ENCODE results near the gene HEATR5A.
"Not testable (repeated sequence)": the region's sequence is repeated elsewhere in the genome, so short reads cannot be mapped to it uniquely, and the experiment has no call there.

HEATR5A gene

DNA sequence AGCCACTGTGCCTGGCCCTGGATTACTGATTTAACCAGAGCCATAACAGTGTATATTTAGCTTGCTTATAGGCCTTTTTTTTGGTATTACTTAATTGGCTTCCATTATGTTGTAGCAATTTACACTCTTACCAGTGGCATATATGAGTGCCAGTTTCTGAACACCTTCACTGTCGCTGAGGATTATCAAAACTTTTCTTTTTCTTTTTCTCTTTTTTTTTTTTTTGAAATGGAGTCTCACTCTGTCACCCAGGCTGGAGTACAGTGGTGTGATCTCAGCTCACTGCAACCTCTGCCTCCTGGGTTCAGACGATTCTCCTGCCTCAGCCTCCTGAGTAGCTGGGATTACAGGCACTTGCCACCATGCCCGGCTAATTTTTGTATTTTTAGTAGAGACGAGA lies 164.4 kb downstream of the HEATR5A start:
- DNase-seq = not testable (repeated sequence)

- no peak for DNase-seq
These were observed 165.1 kb downstream of the HEATR5A start for GRCh38 chr14:31255286-31255685.

- DNase-seq = no peak
These were observed 166.4 kb downstream of the HEATR5A start for GRCh38 chr14:31253746-31254471.

- no peak for DNase-seq
These were observed 167.5 kb downstream of the HEATR5A start for GRCh38 chr14:31252865-31253264.

- DNase-seq = no peak
These were observed 169.1 kb downstream of the HEATR5A start for GRCh38 chr14:31251028-31251958.

DNA sequence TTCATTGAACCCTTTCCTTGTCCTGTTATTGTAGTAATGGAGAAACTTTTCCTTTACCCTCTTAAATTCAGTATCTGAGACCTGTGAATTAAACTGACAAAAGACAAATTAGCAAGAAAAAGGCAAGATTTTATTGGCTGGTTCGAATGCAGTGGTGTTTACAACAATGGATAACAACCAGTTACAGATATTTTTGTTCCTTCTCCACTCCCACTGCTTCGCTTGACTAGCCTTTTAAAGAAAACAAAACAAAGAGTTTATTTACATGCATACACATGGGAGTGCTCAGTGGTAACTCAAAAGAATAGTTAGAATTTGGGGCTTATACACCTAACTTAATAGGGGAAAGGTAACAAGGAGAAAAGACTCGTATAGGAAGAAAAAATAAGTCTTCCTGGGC lies 175.7 kb downstream of the HEATR5A start:
- DNase-seq = no peak

DNA sequence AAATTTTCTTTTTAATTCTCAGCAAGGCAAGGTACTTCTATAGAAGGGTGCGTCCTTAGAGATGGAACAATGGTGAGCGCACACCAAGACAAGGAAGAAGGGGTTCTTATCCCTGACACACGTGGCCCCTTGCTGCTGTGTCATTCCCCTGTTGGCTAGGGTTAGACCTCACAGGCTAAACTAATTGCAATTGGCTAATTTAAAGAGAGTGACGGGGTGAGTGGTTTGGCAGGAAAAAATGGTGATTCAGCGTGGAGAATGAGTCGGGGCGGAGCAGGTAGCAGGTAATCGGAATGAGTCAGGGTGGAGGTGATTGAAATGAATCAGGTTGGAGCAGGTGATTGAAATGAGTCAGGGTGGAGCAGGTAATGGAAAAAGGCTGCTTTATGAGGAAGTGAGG lies 176.5 kb downstream of the HEATR5A start:
- no peak for DNase-seq

DNA sequence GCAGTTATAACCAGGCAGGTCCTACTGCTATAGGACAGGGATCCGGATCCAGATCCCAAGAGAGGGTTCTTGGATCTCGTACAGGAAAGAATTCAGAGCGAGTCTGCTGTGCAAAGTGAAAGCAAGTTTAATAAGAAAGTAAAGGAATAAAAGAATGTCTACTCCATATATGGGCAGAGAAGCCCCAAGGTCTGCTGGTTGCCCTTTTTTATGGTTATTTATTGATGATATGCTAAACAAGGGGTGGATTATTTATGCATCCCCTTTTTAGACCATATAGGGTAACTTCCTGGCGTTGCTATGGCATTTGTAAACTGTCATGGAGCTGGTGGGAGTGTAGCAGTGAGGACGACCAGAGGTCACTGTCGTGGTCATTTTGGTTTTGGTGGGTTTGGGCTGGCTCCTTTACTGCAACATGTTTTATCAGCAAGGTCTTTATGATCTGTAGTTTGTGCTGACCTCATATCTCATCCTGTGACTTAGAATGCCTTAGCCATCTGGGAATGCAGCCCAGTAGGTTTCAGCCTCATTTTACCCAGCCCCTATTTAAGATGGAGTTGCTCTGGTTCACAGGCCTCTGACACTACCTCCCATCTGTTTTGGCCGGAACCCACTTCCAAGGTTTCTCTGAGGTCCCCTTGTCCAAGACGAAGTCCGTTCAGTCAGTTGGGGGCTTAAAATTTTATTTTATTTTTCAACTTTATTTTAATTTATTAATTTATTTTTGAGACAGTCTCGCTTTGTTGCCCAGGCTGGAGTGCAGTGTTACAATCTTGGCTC lies 178.0 kb downstream of the HEATR5A start:
- DNase-seq = not testable (repeated sequence)

All from NCI-H446 treated with DMSO at 0.1 percent for 48 hours (cell line).